GM23248 (cell line): Measurements from ENCODE around the gene SEMA5B. TPM values are rescaled to one million over a fixed set of nuclear protein-coding genes. Genes with fewer than 3 reads are reported as not detected.

Experiments
- DNase-seq: peaks from one replicate; pipeline ENCODE4 v3.0.0-alpha.2; 2015
- H2AFZ ChIP-seq: fragments of 200-600 bp; sonication (generic); 2 replicates; pipeline ENCODE4 v1.6.1; 2016; ENCODE audit warnings: antibody characterized with exemption
- H3F3A ChIP-seq: fragments of 200-600 bp; sonication (generic); 2 replicates; pipeline ENCODE4 v1.6.1; 2016; ENCODE audit warnings: mild to moderate bottlenecking, antibody characterized with exemption, mixed run types; ENCODE audit not compliant: insufficient read depth
- H3K27ac ChIP-seq: fragments of 200-600 bp; sonication (generic); 2 replicates; pipeline ENCODE4 v1.5.1; 2016; ENCODE audit warnings: mild to moderate bottlenecking
- H3K27me3 ChIP-seq: fragments of 200-600 bp; sonication (generic); replicated peaks from 2 replicates; pipeline ENCODE4 v1.6.1; 2016; ENCODE audit warnings: mild to moderate bottlenecking; ENCODE audit not compliant: insufficient read depth
- H3K36me3 ChIP-seq: fragments of 200-600 bp; sonication (generic); 2 replicates; pipeline ENCODE4 v1.6.1; 2016; ENCODE audit warnings: low read depth, mild to moderate bottlenecking
- H3K4me1 ChIP-seq: fragments of 200-600 bp; sonication (generic); 2 replicates; pipeline ENCODE4 v1.6.1; 2016; ENCODE audit warnings: mild to moderate bottlenecking; ENCODE audit not compliant: insufficient read depth
- H3K4me2 ChIP-seq: fragments of 200-600 bp; sonication (generic); one replicate; pipeline ENCODE4 v1.6.1; 2016; ENCODE audit warnings: mild to moderate bottlenecking; ENCODE audit not compliant: unreplicated experiment
- H3K4me3 ChIP-seq: fragments of 200-600 bp; sonication (generic); 2 replicates; pipeline ENCODE4 v1.5.1; 2016; ENCODE audit warnings: mild to moderate bottlenecking
- H3K79me2 ChIP-seq: fragments of 200-600 bp; sonication (generic); 2 replicates; pipeline ENCODE4 v1.6.1; 2016; ENCODE audit warnings: mild to moderate bottlenecking; ENCODE audit not compliant: insufficient read depth
- H3K9ac ChIP-seq: fragments of 200-600 bp; sonication (generic); 2 replicates; pipeline ENCODE4 v1.6.1; 2016; ENCODE audit warnings: mild to moderate bottlenecking
- H3K9me2 ChIP-seq: fragments of 200-600 bp; sonication (generic); 2 replicates; pipeline ENCODE4 v1.6.1; 2016; ENCODE audit warnings: mixed run types, mild to moderate bottlenecking, moderate library complexity; ENCODE audit not compliant: insufficient read depth
- H3K9me3 ChIP-seq: fragments of 200-600 bp; sonication (generic); one replicate; pipeline ENCODE4 v1.6.1; 2017; ENCODE audit warnings: low read depth
- H4K20me1 ChIP-seq: fragments of 200-600 bp; sonication (generic); 2 replicates; pipeline ENCODE4 v1.6.0; 2016; ENCODE audit not compliant: insufficient read depth
- EZH2 ChIP-seq: fragments of 200-600 bp; sonication (generic); IDR thresholded peaks from 2 replicates; pipeline ENCODE4 v1.6.1; 2018; ENCODE audit warnings: antibody characterized with exemption, mild to moderate bottlenecking; ENCODE audit not compliant: insufficient read depth, poor library complexity, severe bottlenecking
- EZH2phosphoT487 ChIP-seq: fragments of 200-600 bp; sonication (generic); IDR thresholded peaks from 2 replicates; pipeline ENCODE4 v1.6.1; 2018; ENCODE audit warnings: antibody characterized with exemption, moderate library complexity, mild to moderate bottlenecking, low read depth; ENCODE audit not compliant: insufficient read depth
- WGBS, 2 experiments: methylation state at CpG; one replicate each; pipeline ENCODE4 v1.1.6; 2015 to 2017; ENCODE audit warnings: low lambda C conversion rate in 2 of 2, low coverage in 1 of 2; ENCODE audit errors: missing lambda C conversion rate in 2 of 2; 5-methylcytosine and 5-hydroxymethylcytosine counted together
- in situ Hi-C: fragments of 300-500 bp; cut with MboI; formaldehyde crosslinking; loops from 2 replicates; pipeline ENCODE4 v1.15.0; 2020
- polyA plus RNA-seq: library from polyadenylated mRNA; unstranded; fragments of >200 nt; fragmentation: Nextera tagmentation; extraction: Ambion mirVana; gene quantifications from 2 replicates; pipeline ENCODE4 v1.2.1, GENCODE V29; 2016
- total RNA-seq: library from RNA; depleted of rRNA; stranded (reverse); fragments of >200 nt; shearing (Covaris generic); gene quantifications from 2 replicates; pipeline ENCODE4 v1.2.3, GENCODE V29; 2014

SEMA5B gene
- total and polyA plus RNA-seq, 2 experiments from 2014 or later, result not detected

- no peak overlapping the region for H3K4me2 ChIP-seq
- H3K79me2 ChIP-seq, result no peaks in the 10 kb centered on the region
- H3F3A ChIP-seq, result no peaks in the 10 kb centered on the region
- no peaks in the 10 kb centered on the region for H3K9me3 ChIP-seq
- H3K36me3 ChIP-seq, result no peaks in the 10 kb centered on the region
- no peak for TF ChIP-seq EZH2phosphoT487
- TF ChIP-seq EZH2, result no peak
- no peaks in the 10 kb centered on the region for H3K4me1 ChIP-seq
- in situ Hi-C loops, result no loop called here
- no peaks in the 10 kb centered on the region for H3K9me2 ChIP-seq
- no peaks in the 10 kb centered on the region for H4K20me1 ChIP-seq
- WGBS, 2 experiments, result 90 to 96% methylated on average over 2 of the region's 2 CpGs
- no peaks in the 10 kb centered on the region for H3K27me3 ChIP-seq
- no peak overlapping the region for H3K4me3 ChIP-seq
- DNase-seq, result no peak
- H3K27ac ChIP-seq, result no peak overlapping the region
- H2AFZ ChIP-seq, result no peak overlapping the region
- no peak overlapping the region for H3K9ac ChIP-seq
Observed at GRCh38 chr3:122882361-122882947, 145.1 kb downstream of the SEMA5B start.

GRCh38 chr3:122880624-122881023, 146.9 kb downstream of the SEMA5B start:
- Histone ChIP-seq H3K9ac (no peak overlapping the region), H2AFZ (no peak overlapping the region), H3K9me3 (no peaks in the 10 kb centered on the region), H4K20me1 (no peaks in the 10 kb centered on the region), H3K9me2 (no peaks in the 10 kb centered on the region), H3K36me3 (no peaks in the 10 kb centered on the region), H3K4me1 (no peaks in the 10 kb centered on the region), H3F3A (no peaks in the 10 kb centered on the region), H3K4me3 (no peak overlapping the region), H3K79me2 (no peaks in the 10 kb centered on the region), H3K27me3 (no peaks in the 10 kb centered on the region), H3K27ac (no peak overlapping the region), H3K4me2 (no peak overlapping the region)
- TF ChIP-seq EZH2, result no peak
- no peak for TF ChIP-seq EZH2phosphoT487
- WGBS, 2 experiments, result 82 to 85% methylated on average over 4 of the region's 4 CpGs
- no peak for DNase-seq
- in situ Hi-C loops, result no loop called here

GRCh38 chr3:122880173-122880572, 147.4 kb downstream of the SEMA5B start:
- Histone ChIP-seq H3F3A (no peaks in the 10 kb centered on the region), H3K4me3 (no peak overlapping the region), H3K27me3 (no peaks in the 10 kb centered on the region), H3K9ac (no peak overlapping the region), H2AFZ (no peak overlapping the region), H3K36me3 (no peaks in the 10 kb centered on the region), H3K4me1 (no peaks in the 10 kb centered on the region), H3K9me3 (no peaks in the 10 kb centered on the region), H3K4me2 (no peak overlapping the region), H3K79me2 (no peaks in the 10 kb centered on the region), H3K9me2 (no peaks in the 10 kb centered on the region), H4K20me1 (no peaks in the 10 kb centered on the region), H3K27ac (no peak overlapping the region)
- TF ChIP-seq EZH2phosphoT487, result no peak
- TF ChIP-seq EZH2, result no peak
- 90 to 91% methylated on average over 4 of the region's 4 CpGs for WGBS, 2 experiments
- no peak for DNase-seq
- in situ Hi-C loops, result no loop called here

- Histone ChIP-seq H3K9me2 (no peaks in the 10 kb centered on the region), H3K4me2 (no peak overlapping the region), H3K9me3 (no peaks in the 10 kb centered on the region), H4K20me1 (no peaks in the 10 kb centered on the region), H2AFZ (no peak overlapping the region), H3K27ac (no peak overlapping the region), H3F3A (no peaks in the 10 kb centered on the region), H3K27me3 (no peaks in the 10 kb centered on the region), H3K4me3 (no peak overlapping the region), H3K36me3 (no peaks in the 10 kb centered on the region), H3K4me1 (no peaks in the 10 kb centered on the region), H3K79me2 (no peaks in the 10 kb centered on the region), H3K9ac (no peak overlapping the region)
- no peak for DNase-seq
- no peak for TF ChIP-seq EZH2
- TF ChIP-seq EZH2phosphoT487, result no peak
- in situ Hi-C loops, result no loop called here
Observed at GRCh38 chr3:122875547-122876127, 151.9 kb downstream of the SEMA5B start.
